Esophagus muscularis mucosa (tissue), 4 donors: ENCODE measurements around the gene CCDC59. TPM values are rescaled to one million over a fixed set of nuclear protein-coding genes. Genes with fewer than 3 reads are reported as not detected.
"Not testable (repeated sequence)": the region's sequence is repeated elsewhere in the genome, so short reads cannot be mapped to it uniquely, and the experiment has no call there.

Experiments
- DNase-seq: peaks from one replicate; pipeline ENCODE4 v3.0.0-alpha.2; 2017; ENCODE audit errors: extremely low spot score
- H3K27ac ChIP-seq, 4 donors: fragments of 200-600 bp; sonication (generic); replicated peaks in 1 of 4; 1 replicate in 3 of 4; 2 replicates in 1 of 4; pipeline ENCODE4 v1.5.1; 2016 to 2019; ENCODE audit warnings: mild to moderate bottlenecking in 1 of 4
- H3K27me3 ChIP-seq, 4 donors: fragments of 200-600 bp; sonication (generic); one replicate each; pipeline versions ENCODE4 v1.5.1 to v1.6.0; 2016 to 2019
- H3K36me3 ChIP-seq, 4 donors: fragments of 200-600 bp; sonication (generic); one replicate each; pipeline ENCODE4 v1.5.1; 2016 to 2019
- H3K4me1 ChIP-seq, 4 donors: fragments of 200-600 bp; sonication (generic); one replicate each; pipeline ENCODE4 v1.5.1; 2016 to 2019
- H3K4me3 ChIP-seq, 4 donors: fragments of 200-600 bp; sonication (generic); 1 replicate in 2 of 4; 2 replicates in 2 of 4; pipeline ENCODE4 v1.5.1; 2016 to 2019; ENCODE audit warnings: mild to moderate bottlenecking in 4 of 4, moderate library complexity in 1 of 4
- H3K9me3 ChIP-seq, 4 donors: fragments of 200-600 bp; sonication (generic); 1 replicate in 3 of 4; 2 replicates in 1 of 4; pipeline ENCODE4 v1.5.1; 2016 to 2019
- EP300 ChIP-seq: sonication (generic); formaldehyde crosslinking; IDR thresholded peaks from one replicate; pipeline ENCODE4 v1.6.1; 2017; ENCODE audit warnings: antibody characterized with exemption
- POLR2A ChIP-seq: fragments of 450-650 bp; IDR thresholded peaks from one replicate; pipeline ENCODE4 v1.6.1; 2017; ENCODE audit warnings: antibody characterized with exemption, moderate library complexity, mild to moderate bottlenecking, low read depth
- POLR2AphosphoS5 ChIP-seq, 2 donors: sonication (generic); formaldehyde crosslinking; IDR thresholded peaks; one replicate each; pipeline ENCODE4 v1.6.1; 2017; ENCODE audit warnings: antibody characterized with exemption in 2 of 2
- WGBS: methylation state at CpG from one replicate; pipeline ENCODE4 v1.1.5; 2018; 5-methylcytosine and 5-hydroxymethylcytosine counted together
- intact Hi-C: fragments of 100-400 bp; cut with DNase I; formaldehyde crosslinking; loops from one replicate; pipeline ENCODE4 v1.15.1; 2023
- total RNA-seq, 4 donors: library from RNA; depleted of rRNA; stranded (reverse); fragments of >200 nt; gene quantifications; one replicate each; pipeline versions ENCODE4 v1.1.0 to v1.2.1, GENCODE V29; 2016
- TF ChIP-seq, protein P1 (sequence below), 3 experiments: fragments of 200-600 bp in 2 of 3; fragments of 450-650 bp in 1 of 3; sonication (generic) in 2 of 3; IDR thresholded peaks; one replicate each; pipeline ENCODE4 v1.5.1; 2017 to 2019; ENCODE audit warnings: antibody characterized with exemption in 3 of 3, mild to moderate bottlenecking in 2 of 3, moderate library complexity in 1 of 3

CCDC59 gene
- total RNA-seq, 4 donors from 2014 or later = 29.5 to 72.4 (median 46.9) TPM

DNA sequence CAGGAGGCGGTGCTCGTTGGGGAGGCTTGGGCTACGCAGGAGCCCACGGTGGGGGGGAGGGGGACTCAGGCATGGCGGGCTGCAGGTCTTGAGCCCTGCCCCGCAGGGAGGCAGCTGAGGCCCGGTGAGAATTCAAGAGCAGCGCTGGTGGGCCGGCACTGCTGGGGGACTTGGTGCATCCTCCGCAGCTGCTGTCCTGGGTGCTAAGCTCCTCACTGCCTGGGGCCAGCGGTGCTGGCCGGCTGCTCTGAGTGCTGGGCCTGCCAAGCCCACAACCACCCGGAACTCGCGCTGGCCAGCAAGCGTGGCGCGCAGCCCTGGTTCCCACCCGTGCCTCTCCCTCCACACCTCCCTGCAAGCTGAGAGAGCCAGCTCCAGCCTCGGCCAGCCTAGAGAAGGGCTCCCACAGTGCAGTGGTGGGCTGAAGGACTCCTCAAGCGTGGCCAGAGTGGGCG lies 3.3 kb upstream of the CCDC59 start:
- Histone ChIP-seq H3K27ac (no peak overlapping the region), H3K9me3 (no peaks in the 10 kb centered on the region), H3K36me3 (peaks cover 0 to 6% (median 1%) of the 10 kb centered on the region in 4 donors), H3K27me3 (no peaks in the 10 kb centered on the region), H3K4me3 (no peak overlapping the region), H3K4me1 (peaks cover 29 to 41% (median 34%) of the 10 kb centered on the region in 4 donors)
- DNase-seq = no peak
- WGBS = 94% methylated on average over 9 of the region's 22 CpGs
- TF ChIP-seq, protein P1, sequence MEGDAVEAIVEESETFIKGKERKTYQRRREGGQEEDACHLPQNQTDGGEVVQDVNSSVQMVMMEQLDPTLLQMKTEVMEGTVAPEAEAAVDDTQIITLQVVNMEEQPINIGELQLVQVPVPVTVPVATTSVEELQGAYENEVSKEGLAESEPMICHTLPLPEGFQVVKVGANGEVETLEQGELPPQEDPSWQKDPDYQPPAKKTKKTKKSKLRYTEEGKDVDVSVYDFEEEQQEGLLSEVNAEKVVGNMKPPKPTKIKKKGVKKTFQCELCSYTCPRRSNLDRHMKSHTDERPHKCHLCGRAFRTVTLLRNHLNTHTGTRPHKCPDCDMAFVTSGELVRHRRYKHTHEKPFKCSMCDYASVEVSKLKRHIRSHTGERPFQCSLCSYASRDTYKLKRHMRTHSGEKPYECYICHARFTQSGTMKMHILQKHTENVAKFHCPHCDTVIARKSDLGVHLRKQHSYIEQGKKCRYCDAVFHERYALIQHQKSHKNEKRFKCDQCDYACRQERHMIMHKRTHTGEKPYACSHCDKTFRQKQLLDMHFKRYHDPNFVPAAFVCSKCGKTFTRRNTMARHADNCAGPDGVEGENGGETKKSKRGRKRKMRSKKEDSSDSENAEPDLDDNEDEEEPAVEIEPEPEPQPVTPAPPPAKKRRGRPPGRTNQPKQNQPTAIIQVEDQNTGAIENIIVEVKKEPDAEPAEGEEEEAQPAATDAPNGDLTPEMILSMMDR (IDR thresholded peaks at IDR 0.05) = no peak
- TF ChIP-seq EP300 (no peak), POLR2A (no peak)
- intact Hi-C loops = no loop called here

DNA sequence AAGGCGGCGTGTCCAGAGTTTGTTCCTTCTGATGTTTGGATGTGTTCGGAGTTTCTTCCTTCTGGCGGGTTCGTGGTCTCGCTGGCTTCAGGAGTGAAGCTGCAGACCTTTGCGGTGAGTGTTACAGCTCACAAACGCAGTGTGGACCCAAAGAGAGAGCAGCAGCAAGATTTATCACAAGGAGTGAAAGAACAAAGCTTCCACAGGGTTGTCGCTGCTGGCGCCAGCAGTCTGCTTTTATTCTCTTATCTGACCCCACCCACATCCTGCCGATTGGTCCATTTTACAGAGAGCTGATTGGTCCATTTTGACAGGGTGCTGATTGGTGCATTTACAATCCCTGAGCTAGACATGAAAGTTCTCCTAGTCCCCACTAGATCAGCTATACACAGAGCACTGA lies 2.6 kb upstream of the CCDC59 start:
- peaks cover 35 to 47% (median 40%) of the 10 kb centered on the region in 4 donors for H3K4me1 ChIP-seq
- intact Hi-C loops, H3K9me3 ChIP-seq, H3K27ac ChIP-seq, DNase-seq, H3K27me3 ChIP-seq, H3K4me3 ChIP-seq: not testable (repeated sequence)
- WGBS = 97% methylated on average over 11 of the region's 11 CpGs
- peaks cover 0 to 13% (median 5%) of the 10 kb centered on the region in 4 donors for H3K36me3 ChIP-seq

DNA sequence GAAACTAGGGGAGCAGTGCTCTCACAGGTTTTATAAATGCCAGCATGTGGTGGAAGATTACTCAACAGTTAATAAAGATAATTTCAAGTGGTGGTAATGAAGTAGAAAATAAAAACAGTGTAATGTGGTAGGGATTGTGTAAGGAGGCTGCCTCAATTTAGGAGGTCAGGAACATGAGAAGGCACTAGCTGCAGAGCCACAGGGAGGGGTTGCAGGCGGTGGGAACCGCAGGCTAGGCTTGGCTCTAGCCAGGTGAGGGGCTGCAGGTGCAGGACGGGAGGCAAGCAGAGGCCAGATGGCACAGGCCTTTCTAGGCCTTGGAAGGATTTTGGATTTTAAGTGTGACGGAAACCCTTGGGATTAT lies 910 bp upstream of the CCDC59 start:
- Histone ChIP-seq H3K9me3 (no peaks in the 10 kb centered on the region), H3K27me3 (no peaks in the 10 kb centered on the region), H3K4me3 (peak overlapping the region; percentile 86 to 98 (median 93)), H3K4me1 (peaks cover 38 to 52% (median 45%) of the 10 kb centered on the region in 4 donors), H3K27ac (peak overlapping the region; percentile 91 to 96 (median 95)), H3K36me3 (peaks cover 0 to 30% (median 15%) of the 10 kb centered on the region in 4 donors)
- no peak for DNase-seq
- WGBS = 11% methylated on average over 4 of the region's 4 CpGs
- no peak for TF ChIP-seq EP300
- intact Hi-C loops = no loop called here

DNA sequence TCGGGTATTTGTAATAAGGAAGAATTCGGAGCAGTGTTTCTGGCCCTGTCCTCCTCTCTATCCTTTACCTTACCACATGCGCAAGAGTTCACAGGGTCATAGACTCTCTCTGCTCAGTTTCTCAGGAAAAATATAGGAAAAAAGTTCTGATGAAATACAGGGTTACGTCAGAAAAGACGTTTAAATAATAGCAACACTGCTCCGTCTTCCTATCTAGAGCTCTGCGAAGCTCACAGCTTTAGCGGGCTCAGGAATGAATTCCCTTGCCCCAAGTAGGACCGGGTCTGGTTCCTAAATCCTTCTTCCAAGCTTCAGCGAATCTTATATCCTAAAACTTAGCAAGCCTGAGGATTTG lies 365 bp downstream of the CCDC59 start:
- WGBS = under 1% methylated on average over 10 of the region's 10 CpGs
- intact Hi-C loops = no loop called here
- H3K27ac ChIP-seq = peak overlapping the region; percentile 91 to 96 (median 95)

DNA sequence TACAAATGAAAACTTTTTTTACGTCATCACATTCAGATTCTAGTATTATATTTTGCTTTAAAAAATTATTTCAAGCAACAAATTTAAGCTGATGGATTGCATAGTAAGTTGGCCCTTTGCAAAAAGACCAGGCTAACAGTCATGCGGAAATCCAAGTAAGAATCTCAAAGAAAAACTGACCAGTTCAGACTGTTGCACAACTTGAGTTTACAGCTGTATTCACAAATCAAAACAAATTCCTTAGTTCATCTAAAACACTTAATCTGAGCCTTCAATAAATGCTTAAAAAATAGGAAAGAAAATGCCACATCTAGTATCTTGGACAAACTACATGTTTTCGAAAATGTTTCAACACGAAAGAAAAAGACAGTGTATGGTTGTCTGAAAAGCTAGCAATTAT lies 847 bp downstream of the CCDC59 start:
- peak overlapping the region; percentile 91 to 96 (median 95) for H3K27ac ChIP-seq
- no peak for DNase-seq
- no peaks in the 10 kb centered on the region for H3K27me3 ChIP-seq
- peak overlapping the region; percentile 86 to 98 (median 93) for H3K4me3 ChIP-seq
- no peaks in the 10 kb centered on the region for H3K9me3 ChIP-seq
- intact Hi-C loops = no loop called here
- peaks cover 36 to 52% (median 45%) of the 10 kb centered on the region in 4 donors for H3K4me1 ChIP-seq
- peaks cover 16 to 48% (median 33%) of the 10 kb centered on the region in 4 donors for H3K36me3 ChIP-seq
- 54% methylated on average over 4 of the region's 4 CpGs for WGBS
- no peak for TF ChIP-seq POLR2A

More for the DNA sequence above, 365 bp downstream of the CCDC59 start:
- H3K9me3 ChIP-seq = no peaks in the 10 kb centered on the region
- peaks cover 11 to 43% (median 28%) of the 10 kb centered on the region in 4 donors for H3K36me3 ChIP-seq
- peaks cover 36 to 52% (median 45%) of the 10 kb centered on the region in 4 donors for H3K4me1 ChIP-seq
- TF ChIP-seq, protein P1 (IDR thresholded peaks at IDR 0.05) = no peak
- TF ChIP-seq POLR2AphosphoS5 (IDR thresholded peaks at IDR 0.05) (no peak), EP300 (no peak), POLR2A (no peak)
- no peak for DNase-seq
- peak overlapping the region; percentile 86 to 98 (median 93) for H3K4me3 ChIP-seq
- no peaks in the 10 kb centered on the region for H3K27me3 ChIP-seq

DNA sequence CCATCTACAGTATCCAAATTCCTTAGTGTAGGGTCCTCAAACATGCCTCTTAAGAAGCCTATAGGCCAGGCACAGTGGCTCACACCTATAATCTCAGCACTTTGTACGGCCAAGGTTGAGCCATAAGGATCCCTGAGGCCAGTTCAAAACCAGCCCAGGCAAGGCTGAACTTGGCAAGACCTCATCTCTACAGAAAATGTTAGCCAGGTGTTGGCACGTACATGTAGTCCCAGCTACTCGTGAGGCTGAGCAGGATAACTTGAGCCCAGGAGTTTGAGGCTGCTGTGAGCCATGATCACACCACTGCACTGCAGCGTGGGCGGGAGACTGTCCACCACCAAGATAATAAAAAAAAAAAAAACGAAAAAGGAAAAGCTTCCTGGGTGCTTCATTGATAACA lies 6.8 kb downstream of the CCDC59 start:
- Histone ChIP-seq H3K4me1 (peaks cover 10 to 11% (median 10%) of the 10 kb centered on the region in 4 donors), H3K4me3 (no peak overlapping the region), H3K27me3 (no peaks in the 10 kb centered on the region), H3K36me3 (peaks cover 31 to 87% (median 50%) of the 10 kb centered on the region in 4 donors), H3K27ac (no peak overlapping the region), H3K9me3 (no peaks in the 10 kb centered on the region)
- DNase-seq = no peak
- 82% methylated on average over 6 of the region's 6 CpGs for WGBS
- TF ChIP-seq EP300 = no peak
- TF ChIP-seq, protein P1 (IDR thresholded peaks at IDR 0.05) = no peak
- no peak for TF ChIP-seq POLR2AphosphoS5 (IDR thresholded peaks at IDR 0.05)
- no peak for TF ChIP-seq POLR2A
- intact Hi-C loops = no loop called here
